ENCODE results near the gene SPECC1.

- TF ChIP-seq ZNF274 (IDR thresholded peaks at IDR 0.05; ENCODE audit: low read depth, low read length) (no peak), YY1 (IDR thresholded peaks at IDR 0.05; ENCODE audit: insufficient read depth, insufficient read length) (no peak), SUZ12 (IDR thresholded peaks at IDR 0.05; ENCODE audit: extremely low read depth, insufficient read depth, insufficient read length) (no peak)
Measured at GRCh38 chr17:20184977-20185619, 175.9 kb downstream of the SPECC1 start.

Data from NT2/D1 (cell line).